Dermis microvascular lymphatic vessel endothelial cell (primary cell): ENCODE data around the gene ZNF672. TPM values are rescaled to one million over a fixed set of nuclear protein-coding genes. Genes with fewer than 3 reads are reported as not detected.
"Not testable (repeated sequence)": the region's sequence is repeated elsewhere in the genome, so short reads cannot be mapped to it uniquely, and the experiment has no call there.

Source experiments
- DNase-seq, 2 donors: peaks; one replicate each; pipeline versions ENCODE4 v3.0.0 to v3.0.0-alpha.2; 2010; ENCODE audit warnings: low read depth in 2 of 2
- total RNA-seq: library from RNA; depleted of rRNA; stranded (reverse); fragments of >200 nt; gene quantifications from 2 replicates; pipeline ENCODE4 v1.2.1, GENCODE V29; 2014

ZNF672 gene
- total RNA-seq, 1 donor from 2014 or later: 15.9 TPM

- DNase-seq: no peak
These were observed 25.1 kb upstream of the ZNF672 start for GRCh38 chr1:248812736-248813425.

- no peak for DNase-seq
These were observed 24.5 kb upstream of the ZNF672 start for GRCh38 chr1:248813546-248813945.

- DNase-seq: no peak
These were observed 23.7 kb upstream of the ZNF672 start for GRCh38 chr1:248814351-248814750.

- no peak for DNase-seq
These were observed 22.5 kb upstream of the ZNF672 start for GRCh38 chr1:248815407-248816034.

- DNase-seq: no peak
These were observed 21.8 kb upstream of the ZNF672 start for GRCh38 chr1:248816042-248816851.

- no peak for DNase-seq
These were observed 21.0 kb upstream of the ZNF672 start for GRCh38 chr1:248817065-248817464.

GRCh38 chr1:248818505-248819374, 19.3 kb upstream of the ZNF672 start:
- DNase-seq: no peak

- no peak for DNase-seq
These were observed 17.9 kb upstream of the ZNF672 start for GRCh38 chr1:248820041-248820585.

- DNase-seq: no peak
These were observed 16.9 kb upstream of the ZNF672 start for GRCh38 chr1:248821101-248821500.

GRCh38 chr1:248821641-248822040, 16.4 kb upstream of the ZNF672 start:
- DNase-seq: no peak

- DNase-seq: no peak
These were observed 15.6 kb upstream of the ZNF672 start for GRCh38 chr1:248822148-248823032.

GRCh38 chr1:248823517-248824001, 14.5 kb upstream of the ZNF672 start:
- DNase-seq: no peak

- no peak for DNase-seq
These were observed 13.7 kb upstream of the ZNF672 start for GRCh38 chr1:248824301-248824700.

- no peak for DNase-seq
These were observed 13.3 kb upstream of the ZNF672 start for GRCh38 chr1:248824701-248825100.

- no peak for DNase-seq
These were observed 12.9 kb upstream of the ZNF672 start for GRCh38 chr1:248825136-248825535.

GRCh38 chr1:248825573-248825908, 12.5 kb upstream of the ZNF672 start:
- no peak for DNase-seq

GRCh38 chr1:248825909-248826760, 11.9 kb upstream of the ZNF672 start, which contains the start of gene SH3BP5L:
Gene SH3BP5L (minus strand): TSS chr1:248825915. CDS start chr1:248824935, 980 bp downstream.
- DNase-seq: peak; percentile 95 to 98

- peak; percentile 77 to 85 for DNase-seq
These were observed 9.2 kb upstream of the ZNF672 start for GRCh38 chr1:248828845-248829244.

- DNase-seq: not testable (repeated sequence)
These were observed 7.4 kb upstream of the ZNF672 start for GRCh38 chr1:248830718-248831017.
